Fibroblast of skin of scalp (primary cell): ENCODE results near the gene PTPN20.
"Not testable (repeated sequence)": the region's sequence is repeated elsewhere in the genome, so short reads cannot be mapped to it uniquely, and the experiment has no call there.

Experiments
- DNase-seq: peaks from one replicate; pipeline ENCODE4 v3.0.0-alpha.2; 2013

The PTPN20 gene

DNA sequence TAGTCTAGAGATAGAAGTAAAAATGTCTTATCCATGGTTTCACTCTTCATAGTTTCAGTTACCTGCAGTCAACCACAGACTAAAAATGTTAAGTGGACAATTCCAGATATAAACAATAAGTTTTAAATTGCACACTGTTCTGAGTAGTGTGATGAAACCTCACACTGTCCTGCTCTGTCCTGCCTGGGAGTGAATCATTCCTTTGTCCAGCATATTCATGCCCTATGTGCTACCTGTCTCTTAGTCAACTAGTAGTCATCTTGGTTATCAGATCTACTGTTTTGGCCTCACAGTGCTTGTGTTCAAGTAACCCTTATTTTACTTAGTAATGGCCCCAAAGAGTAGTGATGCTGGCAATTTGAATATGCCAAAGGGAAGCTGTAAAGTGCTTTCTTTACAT is 49.5 kb downstream of the PTPN20 start:
- DNase-seq, result not testable (repeated sequence)

DNA sequence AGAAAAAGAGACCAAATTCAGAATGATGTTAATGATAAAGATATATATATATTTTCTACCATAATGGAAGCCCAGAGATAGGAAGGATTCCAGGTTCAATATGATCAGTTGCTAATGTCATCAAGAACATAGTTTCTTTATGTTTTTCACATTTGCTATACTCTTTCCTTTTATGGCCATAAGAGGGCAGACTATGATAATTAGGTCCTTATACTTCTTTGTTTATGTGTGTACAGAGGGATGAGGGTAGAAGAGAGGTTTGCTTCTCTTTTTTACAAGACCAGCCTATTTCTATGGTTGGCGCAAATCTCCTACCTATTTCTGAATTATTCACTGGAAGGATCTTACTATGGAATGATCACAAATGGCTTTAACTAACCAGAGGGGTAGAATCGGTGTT is 52.1 kb downstream of the PTPN20 start:
- DNase-seq, result not testable (repeated sequence)

DNA sequence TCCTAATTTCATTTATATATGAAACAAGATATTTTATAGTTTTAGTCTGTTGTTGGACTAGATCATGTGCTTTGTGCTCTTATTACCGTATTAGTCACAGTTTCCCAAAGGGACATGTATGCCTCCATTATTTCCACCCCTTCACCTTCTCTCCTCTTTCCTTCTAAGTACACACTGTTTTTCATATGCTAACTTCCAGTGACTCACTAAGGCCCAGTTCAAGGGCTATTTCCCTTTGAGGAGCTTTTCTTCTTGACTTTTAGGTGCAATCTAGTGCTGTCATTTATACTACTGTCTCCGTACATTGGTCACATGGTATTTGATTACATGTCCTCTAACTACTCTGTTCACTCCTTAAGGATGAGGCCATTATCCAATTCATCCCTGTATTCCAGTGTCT is 55.8 kb downstream of the PTPN20 start:
- not testable (repeated sequence) for DNase-seq

DNA sequence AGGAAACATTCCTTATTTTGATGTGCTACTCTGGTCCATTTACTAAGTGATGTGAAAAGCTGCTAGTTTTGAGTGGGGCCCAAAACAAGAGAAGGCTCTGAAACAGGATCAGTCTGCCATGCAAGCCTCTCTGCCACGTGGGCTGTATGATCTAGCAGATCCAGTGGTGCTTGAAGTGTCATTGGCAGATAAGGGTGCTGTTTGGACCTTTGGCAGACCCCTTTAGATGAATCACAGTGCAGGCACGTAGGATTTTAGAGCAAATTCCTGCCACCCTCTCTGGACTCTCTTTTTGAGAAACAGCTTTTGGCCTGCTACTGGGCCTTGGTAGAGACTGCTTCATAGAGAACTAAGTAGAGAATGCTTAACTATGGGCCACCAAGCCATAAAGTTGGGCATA is 69.0 kb downstream of the PTPN20 start:
- not testable (repeated sequence) for DNase-seq

DNA sequence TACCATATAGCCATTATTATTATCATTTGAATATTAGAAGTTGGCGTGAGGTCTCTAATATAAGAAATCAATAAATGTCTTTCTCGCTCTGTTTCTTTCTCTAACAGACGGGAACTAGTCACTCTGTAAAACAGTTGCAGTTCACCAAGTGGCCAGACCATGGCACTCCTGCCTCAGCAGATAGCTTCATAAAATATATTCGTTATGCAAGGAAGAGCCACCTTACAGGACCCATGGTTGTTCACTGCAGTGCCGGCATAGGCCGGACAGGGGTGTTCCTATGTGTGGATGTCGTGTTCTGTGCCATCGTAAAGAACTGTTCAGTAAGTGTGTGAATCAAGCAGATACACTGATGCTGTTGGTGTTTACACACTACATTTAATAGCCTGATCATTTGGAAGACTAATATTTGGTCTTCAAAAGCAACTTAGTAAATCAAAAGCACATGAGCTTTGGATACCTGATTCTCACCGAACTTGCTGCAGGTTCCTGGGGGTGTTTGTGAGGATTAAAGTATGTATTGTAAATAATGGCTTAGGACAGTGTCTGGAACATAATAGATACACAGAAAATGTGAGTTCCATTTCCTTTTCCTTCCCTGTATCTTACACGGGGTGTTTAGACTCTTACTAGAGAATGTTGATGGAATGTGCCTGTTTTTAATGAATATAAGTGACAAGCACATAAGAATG is 76.2 kb downstream of the PTPN20 start:
- DNase-seq, result not testable (repeated sequence)

DNA sequence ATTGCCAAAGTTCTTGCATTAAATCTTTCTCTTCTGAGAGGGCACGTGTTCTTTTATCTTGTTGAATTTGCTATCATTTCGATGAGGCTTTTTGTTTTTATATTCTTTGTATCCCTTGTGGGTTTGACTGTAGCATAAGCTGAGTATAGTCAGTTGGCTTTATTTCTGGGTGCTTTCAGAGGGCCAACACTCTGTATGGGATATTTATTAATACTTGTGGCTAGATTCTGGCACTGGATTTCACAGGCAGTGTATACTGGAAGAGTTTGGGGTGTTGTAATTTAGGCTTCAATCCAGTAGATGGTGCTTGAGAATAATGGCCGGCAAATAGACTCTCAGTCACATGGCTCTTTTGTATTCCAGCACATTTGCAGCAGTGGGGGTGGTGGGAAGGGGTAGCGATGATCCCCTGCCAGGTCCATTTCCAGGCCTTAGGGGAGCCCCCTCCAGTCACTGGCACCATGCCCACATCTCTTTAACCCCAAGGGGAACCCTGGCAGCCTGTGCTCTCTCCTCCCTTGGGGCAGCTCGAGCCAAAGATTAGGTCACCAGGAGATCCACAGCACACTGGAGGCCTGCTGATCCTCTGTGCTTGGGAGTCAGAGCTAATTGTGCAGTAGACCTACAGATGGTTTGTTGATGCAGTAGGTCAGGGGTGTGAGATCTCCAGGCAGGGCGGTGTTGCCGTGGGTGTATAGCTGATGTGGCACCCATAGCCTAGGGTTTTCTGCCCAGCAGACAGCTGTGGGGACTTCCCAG is 81.8 kb downstream of the PTPN20 start:
- peak; percentile 41 for DNase-seq

DNA sequence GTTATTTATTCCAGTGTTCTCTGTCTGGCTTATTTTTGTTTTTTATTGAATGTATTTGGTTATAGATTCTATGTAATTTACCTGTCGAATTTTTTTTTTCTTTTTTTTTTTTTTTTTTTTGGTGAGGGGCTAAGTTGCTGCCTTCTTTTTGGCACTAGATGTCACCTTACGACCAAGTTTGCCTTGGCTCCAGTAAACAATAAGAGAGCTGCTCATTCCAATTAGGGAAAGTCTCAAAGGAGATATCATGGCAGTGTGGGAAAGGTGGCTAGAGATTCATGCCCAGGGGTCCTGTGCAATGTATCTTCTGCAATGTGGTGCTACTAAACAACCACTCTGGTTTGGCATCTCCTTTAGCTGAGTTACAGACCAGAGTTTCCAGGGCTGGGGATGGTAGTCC is 84.0 kb downstream of the PTPN20 start:
- no peak for DNase-seq

DNA sequence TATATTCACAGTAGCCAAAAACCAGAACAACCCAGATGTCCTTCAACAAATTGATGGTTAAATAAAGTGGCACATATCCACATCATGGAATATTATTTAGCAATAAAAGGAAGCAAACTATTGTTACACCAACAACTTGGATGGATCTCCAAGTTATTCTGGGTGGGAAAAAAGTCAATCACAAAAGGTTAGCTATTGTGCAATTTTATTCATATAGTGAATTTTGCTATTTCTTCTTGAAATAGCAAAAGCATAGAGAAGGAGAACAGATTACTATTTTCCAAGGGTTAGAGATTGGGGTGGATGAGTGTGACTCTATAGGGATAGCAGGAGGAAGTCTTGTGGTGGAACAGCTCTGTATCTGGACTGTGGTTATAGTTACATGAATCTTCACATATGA is 87.0 kb downstream of the PTPN20 start:
- DNase-seq, result no peak

DNA sequence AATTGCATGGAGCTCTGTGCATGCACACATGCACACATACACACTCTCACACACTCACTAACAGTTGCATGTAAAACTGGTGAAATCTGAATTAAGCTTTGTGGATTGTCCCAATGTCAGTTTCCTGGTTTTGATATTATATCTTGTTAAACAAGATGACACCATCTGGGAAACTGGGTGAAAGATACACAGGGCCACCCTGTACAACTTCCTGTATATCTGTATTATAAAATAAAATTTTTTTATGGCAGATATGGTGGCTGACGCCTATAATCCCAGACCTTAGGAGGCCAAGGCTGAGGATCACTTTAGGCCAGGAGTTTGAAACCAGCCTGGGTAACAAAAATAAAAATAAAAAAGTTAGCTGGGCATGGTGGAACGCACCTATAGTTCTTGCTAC is 87.4 kb downstream of the PTPN20 start:
- no peak for DNase-seq

DNA sequence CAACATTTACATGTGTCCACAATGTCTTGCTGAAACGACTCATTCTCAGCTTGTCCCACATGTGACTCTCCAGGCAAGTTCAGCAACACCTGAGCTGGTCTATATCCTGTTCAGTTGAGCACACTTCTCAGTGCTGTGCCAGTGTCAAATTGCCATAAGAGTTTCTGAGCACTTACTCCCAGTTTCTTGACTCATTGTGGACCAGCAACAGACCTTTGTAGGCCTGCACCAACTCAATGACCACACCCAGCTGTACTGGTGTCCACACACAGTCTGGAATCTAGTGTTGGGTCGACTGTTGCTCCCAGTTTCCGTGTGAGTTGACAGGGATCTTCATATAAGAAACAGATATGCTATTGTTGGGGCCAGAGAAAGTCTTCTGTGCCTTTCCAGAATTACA is 88.0 kb downstream of the PTPN20 start:
- DNase-seq, result no peak

DNA sequence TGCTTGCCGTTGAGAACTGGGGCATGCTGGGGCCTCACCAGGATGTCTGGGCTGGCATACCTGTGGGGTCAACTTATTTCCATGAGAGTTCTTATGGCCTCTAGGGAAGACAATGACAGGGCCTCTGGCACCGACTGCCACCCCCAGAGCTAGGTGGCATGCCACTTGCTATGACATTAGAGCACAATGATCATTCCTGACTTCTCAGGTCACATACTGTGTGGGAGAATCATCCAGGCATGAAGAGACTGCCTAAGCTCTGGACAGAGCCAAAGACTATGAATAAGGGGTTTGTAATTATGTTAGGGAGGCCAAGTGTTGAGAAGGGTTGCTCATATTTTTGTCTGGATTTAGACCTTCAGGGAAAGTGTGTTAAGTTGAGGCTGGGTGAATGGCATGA is 97.5 kb downstream of the PTPN20 start:
- no peak for DNase-seq

DNA sequence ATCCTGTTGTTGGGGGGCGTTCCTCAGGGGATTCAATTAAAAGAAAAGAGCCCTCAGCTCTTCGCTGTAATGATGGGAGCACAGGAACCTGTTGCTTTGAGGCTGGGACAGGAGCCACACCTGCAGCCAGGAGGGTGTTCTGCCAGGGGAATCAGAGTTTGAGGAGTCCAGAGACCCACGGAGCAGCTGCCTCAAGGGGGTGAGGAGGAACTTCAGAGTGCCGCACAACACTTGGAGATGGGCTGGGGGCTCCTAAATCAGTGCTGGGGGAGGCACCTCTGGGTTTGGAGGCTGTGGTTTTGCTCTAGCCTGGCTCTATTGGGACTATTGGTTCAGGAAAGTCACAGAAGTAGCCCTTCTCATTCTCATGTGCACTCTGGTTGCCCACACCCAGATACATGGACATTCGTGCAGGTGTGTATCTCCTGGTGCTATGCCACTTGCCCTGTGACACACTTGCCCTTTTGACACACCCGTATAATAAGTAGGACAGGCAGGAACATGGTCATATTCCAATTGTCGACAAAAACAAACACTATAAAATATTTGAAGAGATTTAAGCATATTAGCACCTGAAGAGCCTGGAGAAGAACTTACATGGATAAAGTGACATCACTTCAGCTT is 98.1 kb downstream of the PTPN20 start:
- DNase-seq, result no peak

DNA sequence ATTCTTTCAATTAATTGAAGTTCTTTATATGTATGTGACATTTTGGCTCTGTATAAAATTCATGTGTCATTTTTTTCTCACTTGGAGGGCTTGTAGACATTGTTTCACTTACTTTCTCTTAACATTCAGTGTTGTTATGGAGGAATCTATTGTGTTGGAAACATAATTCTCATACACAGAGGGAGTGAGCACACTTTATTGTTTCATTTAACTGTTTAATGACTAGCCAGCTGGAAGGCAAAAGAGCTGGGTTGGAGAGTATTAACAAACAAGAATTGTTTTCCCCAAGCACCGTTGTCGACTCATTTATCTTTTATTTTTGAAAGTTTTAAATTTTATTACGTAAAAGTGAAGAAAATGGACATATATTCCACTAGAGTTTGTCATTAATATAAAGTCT is 98.8 kb downstream of the PTPN20 start:
- no peak for DNase-seq

DNA sequence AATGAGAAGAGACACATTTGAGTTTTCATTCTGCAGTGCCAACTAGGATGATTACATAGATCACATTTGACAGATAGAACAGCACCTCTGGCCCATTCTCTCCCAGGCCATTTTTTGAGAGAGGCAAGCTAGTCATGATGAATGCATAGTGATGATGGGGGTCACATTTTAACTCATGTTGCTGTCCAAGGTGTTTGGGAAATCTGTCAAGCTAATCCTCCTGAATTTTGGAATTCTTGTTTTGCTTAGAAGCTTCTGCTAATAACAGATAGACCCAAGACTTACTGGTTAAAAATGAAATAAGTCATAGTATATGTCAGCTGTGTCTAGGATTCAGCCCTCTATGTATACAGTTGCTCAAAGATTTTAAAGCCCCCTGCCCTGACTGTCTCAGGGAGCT is 101.0 kb downstream of the PTPN20 start:
- DNase-seq, result no peak

DNA sequence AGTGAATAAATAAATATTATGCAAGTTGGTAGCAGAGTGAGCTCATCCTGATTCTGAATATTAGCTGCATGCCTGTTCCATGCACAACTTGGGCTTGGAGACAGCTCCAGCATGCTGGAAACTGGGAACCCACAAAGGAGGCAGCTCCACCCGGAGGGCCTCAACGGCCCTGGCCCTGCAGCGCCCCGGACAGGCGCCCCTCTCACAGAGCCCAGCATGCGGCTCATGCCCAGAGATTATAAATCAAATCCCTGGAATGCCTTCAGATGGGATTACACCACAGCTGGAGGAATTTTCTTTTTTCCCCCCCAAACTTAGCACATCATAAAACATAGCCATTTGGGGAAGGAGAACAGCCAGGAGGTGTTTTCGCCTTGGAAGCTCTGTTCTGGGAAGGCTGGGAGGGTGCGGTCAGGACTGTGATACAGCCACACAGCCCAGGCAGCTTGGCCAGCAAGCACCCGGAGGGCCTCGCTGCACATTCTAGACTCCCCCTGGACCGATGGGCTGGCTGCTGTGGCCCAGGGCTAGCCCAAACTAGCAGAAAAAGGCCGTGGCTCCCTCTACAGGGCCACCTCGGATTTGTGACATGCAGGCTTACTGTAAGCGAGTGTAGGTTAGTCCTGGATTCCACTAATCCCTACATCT is 102.4 kb downstream of the PTPN20 start:
- no peak for DNase-seq

DNA sequence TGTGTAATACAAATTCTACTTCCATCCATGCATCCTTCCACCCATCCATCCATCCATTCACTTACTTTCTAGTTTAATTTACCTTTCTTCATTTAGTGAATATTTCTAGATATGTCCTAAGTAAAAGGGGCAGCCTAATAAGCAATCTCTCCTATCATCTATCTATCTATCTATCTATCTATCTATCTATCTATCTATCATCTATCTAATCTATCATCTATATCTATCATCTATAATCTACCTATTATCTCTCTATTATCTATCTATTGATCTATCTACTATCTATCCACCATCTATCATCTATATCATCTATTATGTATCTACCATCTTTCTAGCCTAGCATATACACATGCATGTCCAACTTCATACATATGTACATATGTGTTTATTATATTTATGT is 104.2 kb downstream of the PTPN20 start:
- no peak for DNase-seq

DNA sequence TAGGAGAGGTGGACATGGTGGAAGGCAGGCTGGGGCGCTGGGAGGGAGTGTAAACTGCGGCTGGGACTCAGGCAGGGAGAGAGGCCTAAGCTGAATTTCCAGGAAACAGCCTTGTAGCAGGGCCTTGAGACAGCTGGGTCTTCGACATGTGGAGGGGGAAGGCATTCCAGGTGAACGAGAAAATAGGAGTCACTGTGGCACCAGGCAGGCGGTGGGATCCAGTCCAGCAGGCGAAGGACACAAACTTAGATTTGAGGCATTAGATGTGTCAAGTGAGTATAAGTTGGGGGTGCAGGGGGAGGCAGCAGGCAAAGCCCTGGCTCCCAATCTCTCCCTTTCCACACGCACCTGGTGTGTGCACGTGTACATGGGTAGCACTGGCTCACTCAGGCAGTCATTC is 105.3 kb downstream of the PTPN20 start:
- DNase-seq, result no peak

DNA sequence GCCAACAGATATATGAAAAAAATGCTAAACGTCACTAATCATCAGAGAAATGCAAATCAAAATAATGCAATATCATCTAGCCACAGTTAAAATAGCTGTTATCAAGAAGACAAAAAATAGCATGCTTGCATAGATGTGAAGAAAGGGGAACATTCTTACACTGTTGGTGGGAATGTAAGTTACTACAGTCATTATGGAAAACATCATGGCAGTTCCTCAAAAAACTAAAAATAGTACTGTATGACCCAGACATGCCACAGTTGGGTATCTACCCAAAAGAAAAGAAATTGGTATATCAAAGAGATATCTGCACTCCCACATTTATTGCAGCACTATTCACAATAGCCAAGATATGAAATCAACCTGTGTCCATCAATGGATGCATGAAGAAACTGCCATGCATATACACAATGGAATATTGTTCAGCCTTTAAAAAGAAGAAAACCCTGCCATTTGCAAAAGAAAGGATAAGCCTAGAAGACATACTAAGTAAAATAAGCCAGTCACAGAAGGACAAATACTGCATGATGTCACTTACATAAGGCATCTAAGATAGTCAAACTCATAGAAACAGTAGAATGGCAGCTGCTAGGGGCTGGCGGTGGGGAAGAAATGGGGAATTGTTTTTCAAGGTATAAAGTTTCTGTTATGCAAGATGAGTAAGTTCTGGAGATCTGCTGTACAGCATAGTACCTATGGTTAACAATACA is 107.0 kb downstream of the PTPN20 start:
- DNase-seq, result no peak

DNA sequence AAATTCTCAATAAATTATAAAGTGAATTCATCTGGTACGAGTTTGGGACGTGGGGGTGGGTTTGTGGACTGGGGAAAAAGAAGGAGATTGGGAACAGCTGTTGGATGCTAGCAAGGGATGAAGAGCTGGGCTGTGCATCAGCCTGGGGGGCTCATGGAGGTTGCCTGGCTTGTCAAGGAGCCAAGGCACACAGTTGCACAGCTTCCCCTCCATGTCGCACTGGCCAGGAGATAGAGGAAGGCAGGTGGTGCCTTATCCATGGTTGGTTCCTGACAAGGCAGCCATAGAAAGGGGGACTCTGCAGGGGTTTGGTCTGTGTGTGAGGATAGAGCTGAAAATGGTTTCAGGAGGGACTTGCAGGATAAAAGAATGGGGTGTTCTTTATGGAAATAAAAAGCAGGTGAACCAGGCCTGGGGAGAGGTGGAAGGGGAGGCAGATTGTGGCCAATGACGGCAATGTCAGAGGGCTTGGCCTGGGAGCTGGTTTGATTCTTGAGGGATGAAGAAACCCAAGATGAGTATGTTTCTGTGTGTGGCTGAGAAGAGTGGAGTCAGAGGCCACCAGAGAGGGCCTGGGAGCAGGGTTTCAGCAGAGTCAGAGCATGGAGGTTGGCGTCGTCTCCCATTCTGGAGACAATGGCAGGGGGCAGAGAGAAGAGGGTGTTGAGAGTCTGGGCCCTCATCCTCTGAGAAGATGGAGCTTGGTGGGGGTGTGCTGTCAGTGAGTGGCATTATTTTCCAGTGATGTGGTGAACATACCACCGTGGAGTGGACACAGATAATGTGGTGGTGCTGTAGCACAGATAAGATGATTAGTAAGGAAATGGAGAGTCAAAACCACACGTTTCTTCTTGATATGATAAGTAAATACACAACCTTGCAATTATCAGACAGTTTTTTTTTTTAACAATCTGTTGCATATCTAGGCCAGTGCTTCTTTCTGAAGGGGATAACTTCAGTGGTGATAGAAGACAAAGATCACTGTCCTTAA is 108.2 kb downstream of the PTPN20 start:
- no peak for DNase-seq

DNA sequence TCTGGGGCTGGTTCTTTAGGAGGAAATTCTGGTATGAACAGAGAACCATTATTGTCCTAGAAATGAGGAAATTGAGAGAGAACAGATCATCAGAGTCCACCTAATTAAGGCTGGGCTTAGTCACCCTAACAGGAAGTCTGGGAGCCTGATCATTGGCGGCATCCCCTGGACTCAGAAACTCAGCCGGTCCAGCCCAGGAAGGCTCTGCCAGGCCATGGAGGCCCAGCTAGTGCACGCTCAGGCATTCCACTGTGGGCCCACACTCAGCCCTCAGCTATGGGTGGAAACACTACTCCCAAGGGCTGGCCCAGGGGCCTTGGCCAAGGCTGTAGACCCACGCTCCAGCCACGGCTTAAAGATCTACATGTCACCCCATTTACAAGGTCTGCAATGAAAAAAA is 109.2 kb downstream of the PTPN20 start:
- peak; percentile 27 for DNase-seq

DNA sequence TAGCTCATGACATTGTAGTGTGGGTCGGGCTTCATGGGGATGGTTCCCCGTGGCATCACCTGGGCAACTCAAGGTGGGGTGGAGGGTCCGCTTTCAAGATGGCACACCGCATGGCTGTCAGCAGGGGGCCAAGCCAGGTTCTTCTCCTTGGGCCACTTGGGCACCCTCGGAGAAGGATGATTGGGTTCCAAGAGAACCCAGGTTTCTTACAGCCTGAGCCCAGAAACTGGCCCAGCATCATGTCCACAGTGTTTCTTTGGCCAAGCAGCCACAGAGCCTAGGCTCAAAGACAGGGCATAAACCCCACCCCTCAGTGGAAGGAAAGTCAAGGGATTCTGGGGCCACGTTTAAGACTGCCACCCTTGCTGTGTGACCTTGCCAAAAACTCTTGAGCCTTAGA is 110.6 kb downstream of the PTPN20 start:
- DNase-seq, result no peak
